ENCODE results near the gene ZSWIM7.

GRCh38 chr17:15930426-15930825 lies 69.1 kb downstream of the ZSWIM7 start:
- TF ChIP-seq CTCF (conservative IDR thresholded peaks at IDR 0.05; ENCODE audit: low read depth, low read length) (no peak), RAD21 (IDR thresholded peaks at IDR 0.05; ENCODE audit: low read length) (no peak), POLR2A (IDR thresholded peaks at IDR 0.05; ENCODE audit: low read depth, low read length) (no peak), CHD1 (IDR thresholded peaks at IDR 0.05; ENCODE audit: low read depth, low read length) (no peak), SMC3 (IDR thresholded peaks at IDR 0.05; ENCODE audit: low read depth, low read length) (no peak)

Measured in IMR-90 (cell line).